Adrenal gland (tissue), 12 donors: ENCODE measurements around the gene CYP2A13. TPM values are rescaled to one million over a fixed set of nuclear protein-coding genes. Genes with fewer than 3 reads are reported as not detected.
"Not testable (repeated sequence)": the region's sequence is repeated elsewhere in the genome, so short reads cannot be mapped to it uniquely, and the experiment has no call there.

Source experiments
- DNase-seq, 7 donors: peaks; one replicate each; pipeline ENCODE4 v3.0.0-alpha.2; 2019 to 2020
- H3K27ac ChIP-seq, 5 donors: fragments of 200-600 bp; sonication (generic) in 4 of 5; 1 replicate in 3 of 5; 2 replicates in 2 of 5; pipeline versions ENCODE4 v1.5.1 to v1.8.0; 2016 to 2020; ENCODE audit warnings: mild to moderate bottlenecking in 1 of 5
- H3K27me3 ChIP-seq: fragments of 200-600 bp; 2 replicates; pipeline ENCODE4 v1.8.0; 2021
- H3K36me3 ChIP-seq, 2 donors: fragments of 200-600 bp; replicated peaks in 1 of 2; 1 replicate in 1 of 2; 2 replicates in 1 of 2; pipeline versions ENCODE4 v1.5.1 to v1.8.0; 2018 to 2022
- H3K4me1 ChIP-seq, 2 donors: fragments of 200-600 bp; replicated peaks in 1 of 2; 1 replicate in 1 of 2; 2 replicates in 1 of 2; pipeline versions ENCODE4 v1.5.1 to v1.8.0; 2018 to 2021
- H3K4me3 ChIP-seq, 4 donors: fragments of 200-600 bp; sonication (generic) in 3 of 4; one replicate each; pipeline ENCODE4 v1.5.1; 2016 to 2018
- H3K9me3 ChIP-seq, 3 donors: fragments of 200-600 bp; sonication (generic) in 1 of 3; replicated peaks in 1 of 3; 1 replicate in 2 of 3; 2 replicates in 1 of 3; pipeline versions ENCODE4 v1.5.1 to v1.8.0; 2016 to 2021
- CTCF ChIP-seq, 6 experiments: fragments of 450-650 bp in 4 of 6; fragments of 200-600 bp in 2 of 6; sonication (generic) in 1 of 6; IDR thresholded peaks; 1 replicate in 5 of 6; 2 replicates in 1 of 6; pipeline versions ENCODE4 v1.5.1 to v1.8.0; 2016 to 2021; ENCODE audit warnings: antibody characterized with exemption in 6 of 6, mild to moderate bottlenecking in 2 of 6, moderate library complexity in 1 of 6
- POLR2A ChIP-seq, 2 donors: fragments of 450-650 bp; IDR thresholded peaks; one replicate each; pipeline ENCODE4 v1.6.1; 2017; ENCODE audit warnings: antibody characterized with exemption in 2 of 2, mild to moderate bottlenecking in 2 of 2, moderate library complexity in 1 of 2
- WGBS, 4 donors: extraction: QIAGEN DNeasy Blood & Tissue Kit in 2 of 4; methylation state at CpG; one replicate each; pipeline versions ENCODE4 v1.1.5 to v1.1.7; 2013 to 2017; 5-methylcytosine and 5-hydroxymethylcytosine counted together
- intact Hi-C, 2 donors: fragments of 100-400 bp; cut with DNase I; formaldehyde crosslinking; loops; one replicate each; pipeline versions ENCODE4 v1.14.1 to v1.15.0; 2022 to 2023
- polyA plus RNA-seq, 3 donors: library from polyadenylated mRNA; stranded (reverse); fragments of 200-250 nt in 2 of 3; fragments of 350-450 nt in 1 of 3; fragmentation: Illumina TruSeq in 1 of 3; extraction: RNeasy Lipid Tissue Mini Kit (QIAGEN cat#74804) in 1 of 3; gene quantifications; one replicate each; pipeline ENCODE4 v1.2.3, GENCODE V29; 2013 to 2014
- total RNA-seq, 9 donors: library from RNA; depleted of rRNA in 4 of 9; stranded (reverse); fragments of >200 nt in 4 of 9; fragments of 120-200 nt in 1 of 9; fragmentation: NEBNext Ultra II Directional in 1 of 9; extraction: Animal tissue kit (Norgen Biotek cat#: 25700) in 1 of 9; gene quantifications; one replicate each; pipeline versions ENCODE4 v1.1.0 to v1.2.4, GENCODE V29; 2013 to 2023
- donor health status: healthy with polysubstance abuse.
- donor health status: Bipolar disorder and iron deficiency.
- donor health status: DM: yes; HTN: yes; CAD: no.
- donor health status: DM: no; HTN: no; CAD: no.
- donor health status: DM: no; HTN: no; CAD: no.
- donor health status: DM: yes; HTN: yes; CAD: no.

Gene CYP2A13
- total and polyA plus RNA-seq, 12 donors: not detected

GRCh38 chr19:41123716-41124294, 35.6 kb downstream of the CYP2A13 start:
- TF ChIP-seq CTCF (IDR thresholded peaks at IDR 0.05) (no peak), POLR2A (IDR thresholded peaks at IDR 0.05) (no peak)
- Histone ChIP-seq H3K4me3 (no peak overlapping the region), H3K27ac (no peak overlapping the region), H3K4me1 (peaks cover 0 to 4% of the 10 kb centered on the region in 2 donors), H3K27me3 (no peaks in the 10 kb centered on the region), H3K36me3 (no peaks in the 10 kb centered on the region), H3K9me3 (no peaks in the 10 kb centered on the region)
- 81 to 95% (median 88%) methylated on average over 11 of the region's 11 CpGs for WGBS, 4 donors
- DNase-seq: no peak
- intact Hi-C loops: no loop called here

DNA sequence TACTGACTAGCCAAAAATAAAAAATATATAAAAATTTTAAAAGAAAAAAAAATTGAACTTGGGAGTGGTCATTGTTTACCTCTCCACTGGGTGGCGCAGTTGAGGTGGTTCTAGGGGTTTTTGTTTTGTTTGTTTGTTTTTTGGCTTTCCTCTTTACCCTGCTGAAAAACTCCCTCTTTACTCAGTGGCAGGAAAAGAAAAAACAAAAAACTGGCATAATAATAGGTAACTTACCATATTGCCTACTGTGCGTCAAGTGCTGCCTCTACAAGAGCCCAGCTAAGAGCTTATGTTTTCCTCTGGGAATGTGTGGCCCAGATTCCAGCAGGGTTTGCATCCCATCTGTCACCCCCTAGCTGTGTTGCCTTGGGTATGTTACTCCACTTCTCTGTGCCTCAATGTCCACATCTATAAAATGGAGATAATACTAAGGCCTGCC, 38.5 kb downstream of the CYP2A13 start:
- H3K36me3 ChIP-seq, intact Hi-C loops, H3K27me3 ChIP-seq, H3K4me3 ChIP-seq, H3K27ac ChIP-seq, H3K9me3 ChIP-seq, H3K4me1 ChIP-seq: not testable (repeated sequence)
- TF ChIP-seq CTCF (IDR thresholded peaks at IDR 0.05): peak; percentile 7 to 78 (median 68)
- WGBS, 4 donors: 47 to 50% (median 50%) methylated on average over 2 of the region's 2 CpGs
- DNase-seq: peak in 2 of 7 donors; percentile 23 to 41

GRCh38 chr19:41127362-41127761, 39.1 kb downstream of the CYP2A13 start:
- H3K27me3 ChIP-seq, DNase-seq, intact Hi-C loops, H3K9me3 ChIP-seq, H3K4me1 ChIP-seq, H3K4me3 ChIP-seq, H3K36me3 ChIP-seq, H3K27ac ChIP-seq: not testable (repeated sequence)
- WGBS, 4 donors: 75 to 79% (median 78%) methylated on average over 7 of the region's 7 CpGs

- H3K4me3 ChIP-seq, H3K27me3 ChIP-seq, intact Hi-C loops, H3K9me3 ChIP-seq, H3K4me1 ChIP-seq, H3K36me3 ChIP-seq, H3K27ac ChIP-seq: not testable (repeated sequence)
- DNase-seq: peak; percentile 85 to 93 (median 90)
- WGBS, 4 donors: 0 to 30% (median 1%) methylated on average over 2 to 26 of the region's 29 CpGs
- TF ChIP-seq CTCF (IDR thresholded peaks at IDR 0.05): peak in 4 of 6 experiments; percentile 27 to 43 (median 31)
Measured at GRCh38 chr19:41127801-41128300, 39.6 kb downstream of the CYP2A13 start.

GRCh38 chr19:41128692-41129091, 40.4 kb downstream of the CYP2A13 start:
- TF ChIP-seq POLR2A (IDR thresholded peaks at IDR 0.05): no peak
- no peak for TF ChIP-seq CTCF (IDR thresholded peaks at IDR 0.05)
- intact Hi-C loops: no loop called here
- DNase-seq: no peak
- 66 to 82% (median 75%) methylated on average over 6 of the region's 6 CpGs for WGBS, 4 donors
- Histone ChIP-seq H3K4me1 (peaks cover 0 to 4% of the 10 kb centered on the region in 2 donors), H3K36me3 (no peaks in the 10 kb centered on the region), H3K4me3 (no peak overlapping the region), H3K9me3 (no peaks in the 10 kb centered on the region), H3K27ac (no peak overlapping the region), H3K27me3 (no peaks in the 10 kb centered on the region)
